Hepatocyte (in vitro differentiated cells): ENCODE measurements around the gene DGKQ.

Source experiments
- EZH2 ChIP-seq: fragments of 200-600 bp; sonication (generic); IDR thresholded peaks from 2 replicates; pipeline ENCODE4 v1.6.1; 2016; ENCODE audit warnings: antibody characterized with exemption, mild to moderate bottlenecking, borderline replicate concordance
- TF ChIP-seq, protein P1 (sequence below): fragments of 200-600 bp; sonication (generic); IDR thresholded peaks from 2 replicates; pipeline ENCODE4 v1.5.1; 2016; ENCODE audit warnings: antibody characterized with exemption, mild to moderate bottlenecking; ENCODE audit not compliant: poor library complexity

DNA sequence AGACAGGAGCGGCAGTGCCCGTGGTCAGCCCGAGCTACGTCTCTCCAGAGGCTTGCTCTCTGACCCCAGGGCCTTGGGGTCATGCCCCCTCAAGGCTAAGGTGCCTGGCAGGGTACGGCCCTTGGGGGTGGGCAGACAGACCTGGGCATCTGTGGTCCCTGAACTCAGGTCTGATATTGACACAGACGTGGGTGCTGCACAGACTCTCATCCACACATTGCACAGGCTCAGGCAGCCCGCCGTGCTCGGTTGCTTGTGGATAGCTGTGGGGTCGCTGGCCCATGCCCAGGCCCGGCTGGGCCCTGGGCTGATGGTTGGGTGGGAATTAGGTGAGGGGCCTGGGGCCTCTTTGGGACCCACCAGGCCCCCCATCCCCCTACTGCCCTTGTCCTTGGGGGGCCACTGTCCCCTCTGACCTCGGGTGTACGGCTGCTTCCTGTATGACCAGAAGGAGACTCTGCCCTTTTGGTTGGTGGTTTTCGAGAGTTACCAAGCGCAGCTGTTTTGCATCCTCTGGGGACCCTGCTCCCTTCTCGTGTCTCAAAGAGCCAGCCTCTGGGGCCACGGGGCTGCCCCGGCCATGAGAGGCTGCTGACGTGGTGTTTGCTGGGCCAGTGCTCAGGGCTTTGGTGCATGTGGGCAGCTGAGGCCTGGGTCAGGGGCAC, 48.1 kb upstream of the DGKQ start:
- TF ChIP-seq, protein P1, sequence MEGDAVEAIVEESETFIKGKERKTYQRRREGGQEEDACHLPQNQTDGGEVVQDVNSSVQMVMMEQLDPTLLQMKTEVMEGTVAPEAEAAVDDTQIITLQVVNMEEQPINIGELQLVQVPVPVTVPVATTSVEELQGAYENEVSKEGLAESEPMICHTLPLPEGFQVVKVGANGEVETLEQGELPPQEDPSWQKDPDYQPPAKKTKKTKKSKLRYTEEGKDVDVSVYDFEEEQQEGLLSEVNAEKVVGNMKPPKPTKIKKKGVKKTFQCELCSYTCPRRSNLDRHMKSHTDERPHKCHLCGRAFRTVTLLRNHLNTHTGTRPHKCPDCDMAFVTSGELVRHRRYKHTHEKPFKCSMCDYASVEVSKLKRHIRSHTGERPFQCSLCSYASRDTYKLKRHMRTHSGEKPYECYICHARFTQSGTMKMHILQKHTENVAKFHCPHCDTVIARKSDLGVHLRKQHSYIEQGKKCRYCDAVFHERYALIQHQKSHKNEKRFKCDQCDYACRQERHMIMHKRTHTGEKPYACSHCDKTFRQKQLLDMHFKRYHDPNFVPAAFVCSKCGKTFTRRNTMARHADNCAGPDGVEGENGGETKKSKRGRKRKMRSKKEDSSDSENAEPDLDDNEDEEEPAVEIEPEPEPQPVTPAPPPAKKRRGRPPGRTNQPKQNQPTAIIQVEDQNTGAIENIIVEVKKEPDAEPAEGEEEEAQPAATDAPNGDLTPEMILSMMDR: no peak
- TF ChIP-seq EZH2: no peak
